HUES6 (cell line): ENCODE results near the gene PCDHB4.
A peak's percentile ranks its signal among the peaks of the same experiment; 100 is the strongest.
"Not testable (repeated sequence)": the region's sequence is repeated elsewhere in the genome, so short reads cannot be mapped to it uniquely, and the experiment has no call there.

Experiments used
- H3K27ac ChIP-seq: 2 replicates; pipeline ENCODE4 v1.7.0; 2013; ENCODE audit warnings: low read depth, mild to moderate bottlenecking, low read length, inconsistent platforms
- H3K27me3 ChIP-seq: 2 replicates; pipeline ENCODE4 v1.6.1; 2013; ENCODE audit warnings: low read length; ENCODE audit not compliant: control insufficient read depth, insufficient read depth
- H3K36me3 ChIP-seq: 2 replicates; pipeline ENCODE4 v1.6.1; 2013; ENCODE audit warnings: low read length; ENCODE audit not compliant: control insufficient read depth, insufficient read depth
- H3K4me1 ChIP-seq: 2 replicates; pipeline ENCODE4 v1.6.1; 2013; ENCODE audit warnings: low read length; ENCODE audit not compliant: control insufficient read depth, insufficient read depth
- H3K4me3 ChIP-seq: 2 replicates; pipeline ENCODE4 v1.5.1; 2013; ENCODE audit warnings: low read depth, low read length
- H3K9ac ChIP-seq: one replicate; pipeline ENCODE4 v1.6.1; 2013; ENCODE audit warnings: mild to moderate bottlenecking, low read length
- H3K9me3 ChIP-seq: 2 replicates; pipeline ENCODE4 v1.6.1; 2013; ENCODE audit warnings: low read depth, low read length; ENCODE audit not compliant: control insufficient read depth, insufficient read depth

PCDHB4 gene

GRCh38 chr5:141102471-141102870 is 19.1 kb upstream of the PCDHB4 start:
- not testable (repeated sequence) for H3K4me3 ChIP-seq, H3K27ac ChIP-seq, H3K36me3 ChIP-seq, H3K9me3 ChIP-seq, H3K9ac ChIP-seq, H3K27me3 ChIP-seq, H3K4me1 ChIP-seq

DNA sequence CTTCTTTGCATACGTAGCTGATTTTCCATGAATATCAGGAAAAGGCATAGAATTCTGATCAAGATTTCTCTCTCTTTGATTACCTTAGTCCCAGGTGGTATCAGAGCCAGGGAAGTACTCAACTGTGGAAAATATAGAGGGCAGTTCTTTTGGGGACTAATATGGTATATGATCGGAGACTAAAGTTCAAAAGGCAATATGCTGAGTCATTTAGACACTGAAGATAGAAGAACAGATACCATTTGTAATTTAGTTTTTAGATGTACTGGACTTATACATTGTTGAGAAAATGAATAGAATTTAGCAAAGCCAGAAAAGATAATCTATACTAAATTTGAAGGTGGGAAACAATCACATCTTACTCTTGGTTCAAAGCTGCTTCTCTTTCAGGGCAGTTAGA is 16.3 kb upstream of the PCDHB4 start:
- no peak overlapping the region for H3K9ac ChIP-seq

GRCh38 chr5:141119250-141119649 is 2.4 kb upstream of the PCDHB4 start:
- Histone ChIP-seq H3K27me3 (no peaks in the 10 kb centered on the region), H3K9me3 (peaks cover 12% of the 10 kb centered on the region), H3K4me1 (no peaks in the 10 kb centered on the region), H3K36me3 (no peaks in the 10 kb centered on the region), H3K27ac (no peak overlapping the region), H3K9ac (no peak overlapping the region), H3K4me3 (no peak overlapping the region)

More for the DNA sequence above, 16.3 kb upstream of the PCDHB4 start:
- Histone ChIP-seq H3K36me3 (no peaks in the 10 kb centered on the region), H3K4me3 (no peak overlapping the region), H3K27ac (no peak overlapping the region), H3K4me1 (no peaks in the 10 kb centered on the region), H3K9me3 (peaks cover 9% of the 10 kb centered on the region; the same call in 1 of the 2 replicates), H3K27me3 (no peaks in the 10 kb centered on the region)

DNA sequence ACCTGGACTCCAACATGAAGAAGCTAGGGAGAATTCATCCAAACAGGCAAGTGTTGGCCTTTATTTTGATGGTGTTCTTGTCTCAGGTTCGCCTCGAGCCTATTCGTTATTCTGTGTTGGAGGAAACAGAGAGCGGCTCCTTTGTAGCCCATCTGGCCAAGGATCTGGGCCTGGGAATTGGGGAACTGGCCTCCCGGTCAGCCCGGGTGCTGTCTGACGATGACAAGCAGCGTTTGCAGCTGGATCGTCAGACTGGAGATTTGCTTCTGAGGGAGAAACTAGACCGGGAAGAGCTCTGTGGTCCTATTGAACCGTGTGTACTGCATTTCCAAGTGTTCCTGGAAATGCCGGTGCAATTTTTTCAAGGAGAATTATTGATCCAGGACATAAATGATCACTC is 367 bp downstream of the PCDHB4 start:
- no peak overlapping the region for H3K9ac ChIP-seq
- no peak overlapping the region for H3K27ac ChIP-seq
- H3K4me1 ChIP-seq: no peaks in the 10 kb centered on the region
- no peaks in the 10 kb centered on the region for H3K36me3 ChIP-seq
- H3K4me3 ChIP-seq: peak overlapping the region; percentile 39; the same call in 1 of the 2 replicates
- H3K9me3 ChIP-seq: peaks cover 3% of the 10 kb centered on the region
- H3K27me3 ChIP-seq: no peaks in the 10 kb centered on the region

DNA sequence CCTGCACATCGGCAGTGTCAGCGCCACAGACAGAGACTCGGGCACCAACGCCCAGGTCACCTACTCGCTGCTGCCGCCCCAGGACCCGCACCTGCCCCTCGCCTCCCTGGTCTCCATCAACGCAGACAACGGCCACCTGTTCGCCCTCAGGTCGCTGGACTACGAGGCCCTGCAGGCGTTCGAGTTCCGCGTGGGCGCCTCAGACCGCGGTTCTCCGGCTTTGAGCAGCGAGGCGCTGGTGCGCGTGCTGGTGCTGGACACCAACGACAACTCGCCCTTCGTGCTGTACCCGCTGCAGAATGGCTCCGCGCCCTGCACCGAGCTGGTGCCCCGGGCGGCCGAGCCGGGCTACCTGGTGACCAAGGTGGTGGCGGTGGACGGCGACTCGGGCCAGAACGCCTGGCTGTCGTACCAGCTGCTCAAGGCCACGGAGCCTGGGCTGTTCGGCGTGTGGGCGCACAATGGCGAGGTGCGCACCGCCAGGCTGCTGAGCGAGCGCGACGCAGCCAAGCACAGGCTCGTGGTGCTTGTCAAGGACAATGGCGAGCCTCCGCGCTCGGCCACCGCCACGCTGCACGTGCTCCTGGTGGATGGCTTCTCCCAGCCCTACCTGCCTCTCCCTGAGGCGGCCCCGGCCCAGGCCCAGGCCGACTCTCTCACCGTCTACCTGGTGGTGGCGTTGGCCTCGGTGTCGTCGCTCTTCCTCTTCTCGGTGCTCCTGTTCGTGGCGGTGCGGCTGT is 1.9 kb downstream of the PCDHB4 start:
- H3K9ac ChIP-seq, H3K27ac ChIP-seq, H3K9me3 ChIP-seq, H3K4me3 ChIP-seq, H3K4me1 ChIP-seq, H3K27me3 ChIP-seq, H3K36me3 ChIP-seq: not testable (repeated sequence)

DNA sequence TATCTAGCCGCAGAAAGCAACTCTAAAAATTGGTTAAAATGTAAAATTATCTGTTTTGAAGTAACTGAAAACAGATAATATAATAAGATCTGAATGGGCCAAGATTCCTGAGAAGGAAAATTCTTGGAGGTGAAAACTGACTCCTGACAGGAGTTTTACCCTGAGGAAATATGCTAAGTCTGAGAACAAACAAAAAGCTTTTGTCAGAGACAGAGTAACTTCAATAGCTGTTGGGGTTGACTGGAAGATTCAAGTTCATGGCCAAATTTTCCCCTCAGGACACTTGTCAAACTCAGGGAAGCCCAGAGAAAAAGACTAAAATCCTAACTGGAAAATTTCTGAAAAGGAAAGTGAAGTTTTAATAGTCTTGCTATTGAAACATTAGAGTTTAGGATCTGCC is 5.7 kb downstream of the PCDHB4 start:
- Histone ChIP-seq H3K9ac (no peak overlapping the region), H3K9me3 (0 out of 2 replicates have a peak, but pooled peaks cover 3% of the 10 kb centered on the region), H3K27ac (no peak overlapping the region)

DNA sequence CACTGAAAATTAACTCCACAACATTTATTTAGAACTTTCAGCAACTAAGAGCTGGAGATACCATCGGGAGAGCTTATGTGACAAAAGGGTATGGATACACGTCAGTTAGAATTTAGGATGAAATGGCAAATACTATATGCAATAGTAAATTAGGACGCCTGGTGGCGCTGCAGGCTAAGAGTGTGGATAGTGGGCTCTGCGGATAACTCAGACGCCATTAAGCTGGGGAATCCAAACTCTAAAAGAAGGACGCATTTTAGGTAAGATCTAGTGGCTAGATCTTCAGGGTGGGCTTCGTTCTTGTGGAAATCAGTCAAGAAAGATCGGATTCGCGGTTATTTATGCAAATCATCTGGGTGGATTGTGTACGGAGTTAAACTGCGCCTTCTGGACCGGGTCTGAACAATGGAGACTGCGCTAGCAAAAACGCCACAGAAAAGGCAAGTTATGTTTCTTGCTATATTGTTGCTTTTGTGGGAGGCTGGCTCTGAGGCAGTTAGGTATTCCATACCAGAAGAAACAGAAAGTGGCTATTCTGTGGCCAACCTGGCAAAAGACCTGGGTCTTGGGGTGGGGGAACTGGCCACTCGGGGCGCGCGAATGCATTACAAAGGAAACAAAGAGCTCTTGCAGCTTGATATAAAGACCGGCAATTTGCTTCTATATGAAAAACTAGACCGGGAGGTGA is 13.6 kb downstream of the PCDHB4 start, which contains the start of gene PCDHB5:
Gene PCDHB5 (plus strand): TSS at position 177 of the 688 bp plus-strand sequence. CDS start 229 bp downstream, at position 406.
- no peaks in the 10 kb centered on the region for H3K27me3 ChIP-seq
- H3K4me3 ChIP-seq: peak within 1 kb of the TSS; percentile 52
- H3K9ac ChIP-seq: no peak within 1 kb of the TSS
- peak within 1 kb of the TSS; percentile 22; the same call in 1 of the 2 replicates for H3K27ac ChIP-seq
- H3K36me3 ChIP-seq: no peaks in the 10 kb centered on the region
- H3K9me3 ChIP-seq: peaks cover 18% of the 10 kb centered on the region
- no peaks in the 10 kb centered on the region for H3K4me1 ChIP-seq

More for the DNA sequence above, 5.7 kb downstream of the PCDHB4 start:
- no peak overlapping the region for H3K4me3 ChIP-seq
- no peaks in the 10 kb centered on the region for H3K27me3 ChIP-seq
- no peaks in the 10 kb centered on the region for H3K36me3 ChIP-seq
- peaks cover 4% of the 10 kb centered on the region; the same call in 1 of the 2 replicates for H3K4me1 ChIP-seq

- H3K27me3 ChIP-seq: no peaks in the 10 kb centered on the region
- no peaks in the 10 kb centered on the region for H3K4me1 ChIP-seq
- H3K9ac ChIP-seq: no peak overlapping the region
- H3K27ac ChIP-seq: no peak overlapping the region; the same call in 1 of the 2 replicates
- peak overlapping the region; percentile 52; the same call in 1 of the 2 replicates for H3K4me3 ChIP-seq
- H3K9me3 ChIP-seq: peaks cover 18% of the 10 kb centered on the region
- no peaks in the 10 kb centered on the region for H3K36me3 ChIP-seq
Measured at GRCh38 chr5:141135718-141136266, 14.2 kb downstream of the PCDHB4 start.

DNA sequence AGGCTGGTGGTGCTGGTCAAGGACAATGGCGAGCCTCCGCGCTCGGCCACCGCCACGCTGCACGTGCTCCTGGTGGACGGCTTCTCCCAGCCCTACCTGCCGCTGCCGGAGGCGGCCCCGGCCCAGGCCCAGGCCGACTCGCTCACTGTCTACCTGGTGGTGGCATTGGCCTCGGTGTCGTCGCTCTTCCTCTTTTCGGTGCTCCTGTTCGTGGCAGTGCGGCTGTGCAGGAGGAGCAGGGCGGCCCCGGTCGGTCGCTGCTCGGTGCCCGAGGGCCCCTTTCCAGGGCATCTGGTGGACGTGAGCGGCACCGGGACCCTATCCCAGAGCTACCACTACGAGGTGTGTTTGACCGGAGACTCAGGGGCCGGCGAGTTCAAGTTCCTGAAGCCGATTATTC is 15.7 kb downstream of the PCDHB4 start:
- H3K9me3 ChIP-seq: peaks cover 18% of the 10 kb centered on the region
- H3K9ac ChIP-seq, H3K27me3 ChIP-seq, H3K27ac ChIP-seq, H3K4me3 ChIP-seq, H3K4me1 ChIP-seq, H3K36me3 ChIP-seq: not testable (repeated sequence)

DNA sequence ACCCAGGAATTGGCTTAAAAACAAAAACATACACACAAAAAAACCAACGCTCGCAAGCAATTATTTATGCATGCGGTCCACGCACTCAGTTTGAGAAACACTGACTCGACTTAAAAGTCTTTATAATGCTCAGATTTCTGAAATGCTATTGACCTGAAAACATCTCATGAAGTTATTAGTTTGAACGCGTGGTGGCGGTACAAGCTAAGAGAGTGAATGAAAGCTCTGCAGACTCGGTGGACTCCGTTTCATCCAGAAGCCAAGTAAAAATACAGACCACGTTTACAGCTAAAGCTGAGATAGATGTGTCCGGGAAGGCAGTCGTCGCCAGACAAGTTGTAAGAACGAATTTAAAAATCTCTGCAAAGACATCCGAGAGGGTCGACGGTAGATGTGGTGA is 28.2 kb downstream of the PCDHB4 start, which contains the start of gene PCDHB6:
Gene PCDHB6 (plus strand): TSS at position 246 of the 400 bp plus-strand sequence. CDS start 201 bp downstream, outside the sequence.
- no peak within 1 kb of the TSS for H3K4me3 ChIP-seq
- no peaks in the 10 kb centered on the region for H3K36me3 ChIP-seq

More for the DNA sequence above, 28.2 kb downstream of the PCDHB4 start, which contains the start of gene PCDHB6:
- H3K27me3 ChIP-seq: no peaks in the 10 kb centered on the region
- peaks cover 9% of the 10 kb centered on the region; the same call in 1 of the 2 replicates for H3K9me3 ChIP-seq
- H3K27ac ChIP-seq: no peak within 1 kb of the TSS
- H3K4me1 ChIP-seq: no peaks in the 10 kb centered on the region
- H3K9ac ChIP-seq: no peak within 1 kb of the TSS
